Endothelial cell (in vitro differentiated cells): ENCODE measurements around the gene WDR82. TPM values are rescaled to one million over a fixed set of nuclear protein-coding genes. Genes with fewer than 3 reads are reported as not detected.

ENCODE experiments used
- DNase-seq: peaks from one replicate; pipeline ENCODE4 v3.0.0; 2021; ENCODE audit warnings: low spot score
- H3K27ac Mint-ChIP-seq: one replicate; pipeline ENCODE4 v1.8.0; 2021; ENCODE audit warnings: mixed read lengths, inconsistent platforms; ENCODE audit not compliant: unreplicated experiment
- H3K27me3 Mint-ChIP-seq: one replicate; pipeline ENCODE4 v1.8.0; 2021; ENCODE audit warnings: mild to moderate bottlenecking, moderate library complexity, mixed read lengths, inconsistent platforms; ENCODE audit not compliant: unreplicated experiment
- H3K36me3 Mint-ChIP-seq: one replicate; pipeline ENCODE4 v1.8.0; 2021; ENCODE audit warnings: mild to moderate bottlenecking, low read depth, mixed read lengths, inconsistent platforms; ENCODE audit not compliant: unreplicated experiment
- H3K4me1 Mint-ChIP-seq: one replicate; pipeline ENCODE4 v1.8.0; 2021; ENCODE audit warnings: mild to moderate bottlenecking, mixed read lengths, inconsistent platforms; ENCODE audit not compliant: unreplicated experiment
- H3K4me3 Mint-ChIP-seq: one replicate; pipeline ENCODE4 v1.8.0; 2021; ENCODE audit warnings: mild to moderate bottlenecking, mixed read lengths, inconsistent platforms; ENCODE audit not compliant: unreplicated experiment
- H3K9me3 Mint-ChIP-seq: one replicate; pipeline ENCODE4 v1.8.0; 2021; ENCODE audit warnings: mixed read lengths, inconsistent platforms; ENCODE audit not compliant: unreplicated experiment
- CTCF ChIP-seq: fragments of 200-600 bp; sonication (generic); IDR thresholded peaks from one replicate; pipeline ENCODE4 v1.5.0; 2021; ENCODE audit warnings: antibody characterized with exemption; ENCODE audit not compliant: unreplicated experiment
- total RNA-seq: library from RNA; stranded (reverse); fragmentation: NEBNext Ultra II Directional; extraction: Animal tissue kit (Norgen Biotek cat#: 25700); gene quantifications from one replicate; pipeline ENCODE4 v1.2.1, GENCODE V29; 2021; ENCODE audit not compliant: unreplicated experiment

The WDR82 gene
- total RNA-seq, 1 donor from 2014 or later = 72.3 TPM

GRCh38 chr3:52246728-52247408, 31.6 kb downstream of the WDR82 start:
- Mint-ChIP-seq H3K36me3 (peaks cover 21% of the 10 kb centered on the region), H3K9me3 (no peaks in the 10 kb centered on the region), H3K27ac (no peak overlapping the region), H3K4me1 (peaks cover 18% of the 10 kb centered on the region), H3K4me3 (peak overlapping the region; percentile 48), H3K27me3 (peaks cover 13% of the 10 kb centered on the region)
- TF ChIP-seq CTCF = no peak
- no peak for DNase-seq

GRCh38 chr3:52246264-52246620, 32.2 kb downstream of the WDR82 start:
- peaks cover 18% of the 10 kb centered on the region for H3K4me1 Mint-ChIP-seq
- no peaks in the 10 kb centered on the region for H3K9me3 Mint-ChIP-seq
- no peak for DNase-seq
- H3K4me3 Mint-ChIP-seq = peak overlapping the region; percentile 67
- H3K27ac Mint-ChIP-seq = no peak overlapping the region
- peaks cover 13% of the 10 kb centered on the region for H3K27me3 Mint-ChIP-seq
- no peak for TF ChIP-seq CTCF
- peaks cover 21% of the 10 kb centered on the region for H3K36me3 Mint-ChIP-seq

- no peaks in the 10 kb centered on the region for H3K9me3 Mint-ChIP-seq
Observed at GRCh38 chr3:52245322-52246263, 32.9 kb downstream of the WDR82 start, which contains the start of gene PPM1M. Gene PPM1M (plus strand): TSS chr3:52245759. CDS start chr3:52245825, 66 bp downstream.

GRCh38 chr3:52243791-52244628, 34.4 kb downstream of the WDR82 start:
- Mint-ChIP-seq H3K36me3 (peaks cover 13% of the 10 kb centered on the region), H3K9me3 (no peaks in the 10 kb centered on the region), H3K27me3 (peaks cover 15% of the 10 kb centered on the region), H3K4me3 (no peak overlapping the region), H3K27ac (no peak overlapping the region), H3K4me1 (peaks cover 25% of the 10 kb centered on the region)
- DNase-seq = no peak
- no peak for TF ChIP-seq CTCF

More at GRCh38 chr3:52245322-52246263, 32.9 kb downstream of the WDR82 start, which contains the start of gene PPM1M:
- Mint-ChIP-seq H3K27me3 (peaks cover 13% of the 10 kb centered on the region), H3K4me3 (peak within 1 kb of the TSS; percentile 73), H3K4me1 (peaks cover 22% of the 10 kb centered on the region), H3K36me3 (peaks cover 23% of the 10 kb centered on the region), H3K27ac (no peak within 1 kb of the TSS)
- DNase-seq = peak; percentile 65
- no peak for TF ChIP-seq CTCF
